Measurements from ENCODE around the gene BORCS8. TPM values are rescaled to one million over a fixed set of nuclear protein-coding genes. Genes with fewer than 3 reads are reported as not detected.
"Not testable (repeated sequence)": the region's sequence is repeated elsewhere in the genome, so short reads cannot be mapped to it uniquely, and the experiment has no call there.

BORCS8 gene
- total RNA-seq, 2 experiments from 2014 or later: 19.5 to 25.3 TPM

DNA sequence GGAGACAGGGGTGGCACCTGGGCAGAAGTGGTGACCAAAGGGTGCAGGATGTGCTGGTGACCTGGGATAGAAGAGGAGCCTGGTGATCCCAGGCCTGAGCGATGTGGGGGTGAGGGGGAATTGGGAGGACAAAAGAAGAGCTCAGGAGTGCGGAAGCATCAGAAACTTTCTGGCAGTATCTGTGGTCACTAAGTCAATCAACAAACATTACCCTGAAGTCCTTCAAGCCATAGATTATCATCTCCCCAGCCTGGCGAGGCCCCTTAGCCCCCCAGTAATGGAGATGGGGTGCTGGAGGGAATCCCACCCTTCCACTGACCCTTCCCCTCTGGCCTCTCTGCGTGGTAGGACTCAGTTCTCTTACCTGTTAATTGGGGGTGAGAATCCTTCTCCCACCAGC lies 32.4 kb downstream of the BORCS8 start:
- peaks cover 12% of the 10 kb centered on the region for H3K36me3 Mint-ChIP-seq (ENCODE audit: low read depth)
- POLR2A ChIA-PET: no interaction called here

DNA sequence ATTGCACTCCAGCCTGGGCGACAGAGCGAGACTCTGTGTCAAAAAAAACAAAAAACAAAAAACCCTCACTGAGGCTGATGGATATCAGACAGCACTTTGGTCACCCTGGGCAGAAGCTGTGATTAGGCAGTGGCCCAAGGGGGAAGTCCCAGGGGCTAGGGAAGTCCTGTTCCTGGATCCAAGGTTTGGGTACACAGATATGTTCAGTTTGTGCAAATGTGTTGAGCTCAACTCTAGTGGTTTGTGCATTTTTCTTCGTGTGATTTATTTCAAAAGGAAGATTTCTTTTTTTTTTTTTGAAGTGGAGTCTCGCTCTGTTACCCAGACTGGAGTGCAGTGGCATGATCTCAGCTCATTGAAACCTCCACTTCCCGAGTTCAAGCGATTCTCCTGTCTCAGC lies 34.1 kb downstream of the BORCS8 start:
- CTCF ChIA-PET: interaction anchor here (0.6 to 1.1 kb wide), 3 partner anchors 19 to 68 kb away, joined by 3 to 4 read pairs (median 3); no protein-coding TSS in a partner anchor
- Mint-ChIP-seq H3K36me3 (ENCODE audit: low read depth) (peaks cover 12% of the 10 kb centered on the region), H3K9me3 (ENCODE audit: low read depth) (no peaks in the 10 kb centered on the region), H3K4me3 (no peak overlapping the region), H3K27me3 (no peaks in the 10 kb centered on the region), H3K27ac (no peak overlapping the region), H3K4me1 (no peaks in the 10 kb centered on the region)
- no peak for DNase-seq
- intact Hi-C loops (cut with DNase I, micrococcal nuclease): no loop called here
- POLR2A ChIA-PET: no interaction called here
- ATAC-seq: no peak

More for the DNA sequence above, 32.4 kb downstream of the BORCS8 start:
- DNase-seq: no peak
- no peaks in the 10 kb centered on the region for H3K27me3 Mint-ChIP-seq
- H3K9me3 Mint-ChIP-seq (ENCODE audit: low read depth): no peaks in the 10 kb centered on the region
- intact Hi-C loops (cut with DNase I, micrococcal nuclease): no loop called here
- CTCF ChIA-PET: interaction anchor here (0.6 to 1.9 kb wide), 2 partner anchors 15 to 60 kb away, joined by 5 to 7 read pairs; no protein-coding TSS in a partner anchor
- H3K27ac Mint-ChIP-seq: no peak overlapping the region
- no peak overlapping the region for H3K4me3 Mint-ChIP-seq
- no peaks in the 10 kb centered on the region for H3K4me1 Mint-ChIP-seq
- ATAC-seq: no peak

DNA sequence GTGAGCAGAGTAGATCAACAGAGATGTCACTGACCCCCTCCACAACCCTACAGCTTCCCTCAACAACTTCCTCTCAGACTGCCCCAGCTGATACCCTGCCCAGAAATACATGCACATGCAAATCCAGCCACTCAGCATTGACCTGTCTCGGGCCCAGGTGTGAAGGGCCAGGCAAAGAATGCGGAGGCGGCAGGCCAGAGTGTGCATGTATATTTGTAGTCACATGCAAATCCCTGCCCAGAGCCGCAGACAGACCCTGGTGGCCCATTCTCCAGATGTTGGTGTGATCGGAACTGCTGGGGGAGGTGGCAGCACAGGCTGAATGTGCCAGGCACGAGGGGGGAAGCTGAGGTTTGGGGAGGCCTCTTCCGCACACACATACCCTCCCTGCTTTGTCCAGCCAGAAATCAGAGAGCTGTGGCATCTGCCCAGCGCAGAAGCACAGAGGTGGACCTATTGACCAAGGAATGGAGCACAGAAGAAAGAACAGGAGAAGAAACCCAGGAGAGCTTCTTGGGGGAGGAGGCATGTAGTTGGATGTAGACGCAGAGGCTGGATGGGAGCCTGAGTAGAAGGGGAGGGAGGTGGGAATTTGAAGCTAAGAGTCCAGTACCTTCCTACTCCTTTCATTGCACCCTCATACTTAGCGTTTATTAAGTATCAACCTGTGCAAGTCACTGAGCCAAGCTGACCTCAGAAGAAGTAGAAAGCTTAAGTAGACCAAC lies 36.3 kb downstream of the BORCS8 start:
- Mint-ChIP-seq H3K9me3 (ENCODE audit: low read depth) (no peaks in the 10 kb centered on the region), H3K36me3 (ENCODE audit: low read depth) (peaks cover 12% of the 10 kb centered on the region), H3K4me3 (no peak overlapping the region), H3K27ac (no peak overlapping the region), H3K27me3 (no peaks in the 10 kb centered on the region), H3K4me1 (no peaks in the 10 kb centered on the region)
- ChIA-PET CTCF (interaction anchor here (0.8 to 1.9 kb wide), 5 partner anchors 10 to 23 kb away, joined by 3 to 9 read pairs (median 5); partner anchors contain the start of gene MEF2B), POLR2A (no interaction called here)
- DNase-seq (no peak), ATAC-seq (no peak)
- intact Hi-C loops (cut with DNase I, micrococcal nuclease): no loop called here

DNA sequence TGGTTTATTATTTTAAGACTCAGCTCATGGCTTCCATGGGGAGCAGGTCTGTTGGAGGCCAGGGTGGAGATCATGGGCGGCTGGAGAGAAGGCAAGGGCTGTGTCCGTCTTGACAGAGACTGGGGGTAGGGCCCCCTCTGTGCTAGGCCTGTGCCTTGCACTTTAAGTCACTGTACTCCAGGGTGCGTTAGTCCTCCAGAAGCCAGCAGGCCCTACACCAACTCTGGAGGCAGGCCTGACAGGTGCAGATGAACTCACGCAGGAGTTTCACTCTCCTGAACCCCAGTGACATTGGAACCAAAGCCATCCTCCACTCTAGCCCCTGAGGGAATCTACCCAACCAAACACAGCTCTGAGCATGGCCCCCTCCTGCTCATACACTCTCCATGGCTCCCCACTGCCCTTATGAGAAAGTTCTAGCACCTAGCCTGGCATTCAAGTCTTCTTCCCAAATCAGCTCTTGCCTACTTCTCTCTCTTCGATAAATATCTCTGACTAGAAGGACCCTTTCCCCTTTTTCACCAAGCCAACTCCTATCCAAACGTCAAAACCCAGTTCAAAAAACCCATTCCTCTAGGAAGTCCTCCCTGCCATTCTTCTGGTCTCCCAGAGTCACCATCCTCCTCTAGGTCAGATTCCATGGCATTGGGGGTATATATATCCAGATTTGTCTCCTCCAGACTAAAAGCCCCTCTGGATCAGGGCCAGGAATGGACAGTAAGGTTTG lies 37.0 kb downstream of the BORCS8 start:
- intact Hi-C loops (cut with DNase I, micrococcal nuclease): no loop called here
- DNase-seq (no peak), ATAC-seq (no peak)
- Mint-ChIP-seq H3K27me3 (no peaks in the 10 kb centered on the region), H3K4me3 (no peak overlapping the region), H3K36me3 (ENCODE audit: low read depth) (peaks cover 12% of the 10 kb centered on the region), H3K9me3 (ENCODE audit: low read depth) (no peaks in the 10 kb centered on the region), H3K4me1 (no peaks in the 10 kb centered on the region), H3K27ac (no peak overlapping the region)
- CTCF ChIA-PET: interaction anchor here (0.6 to 1.4 kb wide), 2 partner anchors 21 to 40 kb away, joined by 3 to 5 read pairs; no protein-coding TSS in a partner anchor
- POLR2A ChIA-PET: no interaction called here

DNA sequence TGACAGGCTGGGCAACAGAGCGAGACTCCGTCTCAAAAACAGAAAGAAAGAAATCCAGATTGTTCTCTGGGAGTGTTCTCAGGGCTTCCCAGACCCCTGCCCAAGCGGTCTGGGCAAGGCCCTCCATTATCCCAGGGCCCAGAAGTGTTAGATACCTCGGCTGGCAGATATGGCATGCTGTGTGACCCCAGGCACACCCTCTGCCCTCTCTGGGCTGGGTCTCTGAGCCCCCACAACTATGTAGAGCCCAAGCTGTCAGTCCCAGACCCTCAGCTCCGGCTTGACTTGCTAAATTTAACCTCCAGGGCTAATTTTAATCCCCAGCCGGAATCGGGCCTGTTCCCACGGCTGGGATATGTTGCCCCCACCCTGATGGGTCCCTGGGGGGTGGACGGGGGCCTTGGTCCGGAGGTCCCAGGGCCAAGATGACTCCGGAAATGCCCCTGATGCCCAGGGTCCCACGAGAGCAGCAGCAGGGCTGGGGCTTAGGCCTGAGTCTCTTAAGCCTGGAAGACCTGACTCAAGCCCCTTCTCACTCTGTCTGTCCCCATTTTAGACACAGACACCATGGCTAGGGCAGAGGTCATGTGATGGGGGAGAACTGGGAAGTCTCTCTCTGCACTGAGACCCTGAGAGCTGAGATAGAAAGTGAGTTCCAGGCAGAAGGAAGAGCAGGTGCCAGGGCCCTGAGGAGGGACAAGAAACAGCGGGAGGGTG lies 39.1 kb downstream of the BORCS8 start:
- no peaks in the 10 kb centered on the region for H3K27me3 Mint-ChIP-seq
- H3K4me3 Mint-ChIP-seq: no peak overlapping the region
- H3K9me3 Mint-ChIP-seq (ENCODE audit: low read depth): no peaks in the 10 kb centered on the region
- intact Hi-C loops (cut with DNase I, micrococcal nuclease): no loop called here
- no peak overlapping the region for H3K27ac Mint-ChIP-seq
- CTCF ChIA-PET: interaction anchor here (1.2 kb wide), 1 partner anchor 12 kb away, joined by 5 read pairs; no protein-coding TSS in a partner anchor
- H3K36me3 Mint-ChIP-seq (ENCODE audit: low read depth): peaks cover 13% of the 10 kb centered on the region
- no peaks in the 10 kb centered on the region for H3K4me1 Mint-ChIP-seq
- ATAC-seq (no peak), DNase-seq (no peak)
- POLR2A ChIA-PET: interaction anchor here (0.6 kb wide), 1 partner anchor 225 kb away, joined by 3 read pairs; no protein-coding TSS in a partner anchor

DNA sequence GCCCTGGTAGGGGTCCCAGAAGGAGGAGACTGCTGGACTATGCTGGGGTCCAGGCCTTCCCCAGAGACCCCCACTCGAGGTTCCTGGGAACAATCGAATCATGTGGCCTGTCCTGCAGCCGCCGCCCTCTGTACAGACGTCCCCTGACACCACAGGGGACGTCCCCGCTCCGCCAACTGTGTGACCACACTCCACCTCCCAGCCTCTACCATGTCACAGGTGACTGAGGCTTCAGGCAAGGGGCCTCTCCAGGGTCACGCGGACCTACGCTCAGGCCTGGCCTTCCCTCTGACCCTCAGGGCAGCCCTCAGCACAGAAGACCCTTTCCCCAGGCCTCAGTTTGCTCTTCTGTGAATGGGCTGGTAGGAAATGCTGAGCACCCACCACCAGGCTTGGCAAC lies 40.5 kb downstream of the BORCS8 start:
- Mint-ChIP-seq H3K4me1 (no peaks in the 10 kb centered on the region), H3K27ac (no peak overlapping the region), H3K36me3 (ENCODE audit: low read depth) (peaks cover 11% of the 10 kb centered on the region), H3K27me3 (no peaks in the 10 kb centered on the region), H3K9me3 (ENCODE audit: low read depth) (no peaks in the 10 kb centered on the region), H3K4me3 (no peak overlapping the region)
- CTCF ChIA-PET: interaction anchor here (0.7 kb wide), 1 partner anchor 52 kb away, joined by 3 read pairs; no protein-coding TSS in a partner anchor
- intact Hi-C loops (cut with DNase I, micrococcal nuclease): no loop called here
- POLR2A ChIA-PET: no interaction called here
- DNase-seq: no peak
- no peak for ATAC-seq

DNA sequence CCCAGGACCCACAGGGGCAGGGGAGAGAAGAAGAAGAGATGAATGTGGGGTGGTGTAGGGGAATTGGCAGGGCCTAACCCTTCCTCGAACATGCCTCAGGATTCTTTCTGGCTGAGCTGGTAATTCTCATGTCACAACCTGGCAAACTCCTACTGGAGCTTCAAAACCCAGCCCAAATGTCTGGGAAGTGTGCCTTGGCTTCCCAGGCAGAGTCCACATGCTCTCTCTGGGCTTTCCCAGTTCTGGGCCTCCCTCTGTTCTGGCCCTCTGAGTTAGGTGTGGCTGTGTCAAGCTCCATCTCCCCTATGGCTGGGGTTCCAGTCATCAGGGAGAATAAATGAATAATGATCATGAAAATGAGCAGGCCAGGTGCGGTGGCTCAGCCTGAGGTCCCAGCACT lies 42.5 kb downstream of the BORCS8 start:
- no peaks in the 10 kb centered on the region for H3K27me3 Mint-ChIP-seq
- POLR2A ChIA-PET: no interaction called here
- peaks cover 5% of the 10 kb centered on the region for H3K36me3 Mint-ChIP-seq (ENCODE audit: low read depth)
- ATAC-seq: no peak
- H3K9me3 Mint-ChIP-seq (ENCODE audit: low read depth): no peaks in the 10 kb centered on the region
- CTCF ChIA-PET: interaction anchor here (0.8 to 1.2 kb wide), 2 partner anchors 14 to 44 kb away, joined by 3 read pairs; no protein-coding TSS in a partner anchor
- H3K4me3 Mint-ChIP-seq: no peak overlapping the region
- no peak for DNase-seq
- no peaks in the 10 kb centered on the region for H3K4me1 Mint-ChIP-seq
- intact Hi-C loops (cut with DNase I, micrococcal nuclease): no loop called here
- no peak overlapping the region for H3K27ac Mint-ChIP-seq

DNA sequence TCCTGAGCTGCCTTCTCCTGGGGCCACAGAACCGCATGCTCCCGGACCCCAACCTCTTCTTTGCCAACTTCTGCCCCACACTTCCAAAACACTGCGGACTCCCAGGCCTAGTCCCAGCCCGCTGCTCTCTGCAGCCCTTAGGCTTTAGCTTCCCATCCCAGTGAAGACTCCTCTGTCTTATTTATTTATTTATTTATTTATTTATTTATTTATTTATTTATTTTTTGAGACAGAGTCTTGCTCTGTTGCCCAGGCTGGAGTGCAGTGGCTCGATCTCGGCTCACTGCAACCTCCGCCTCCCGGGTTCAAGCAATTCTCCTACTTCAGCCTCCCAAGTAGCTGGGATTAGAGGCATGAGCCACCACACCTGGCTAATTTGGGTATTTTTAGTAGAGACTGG lies 43.4 kb downstream of the BORCS8 start:
- H3K4me1 Mint-ChIP-seq; DNase-seq; H3K36me3 Mint-ChIP-seq (ENCODE audit: low read depth); intact Hi-C loops (cut with DNase I, micrococcal nuclease); POLR2A ChIA-PET; ATAC-seq; H3K9me3 Mint-ChIP-seq (ENCODE audit: low read depth); H3K4me3 Mint-ChIP-seq; H3K27me3 Mint-ChIP-seq; H3K27ac Mint-ChIP-seq: not testable (repeated sequence)
- CTCF ChIA-PET: interaction anchor here (1.0 to 3.2 kb wide), 4 partner anchors 8 to 76 kb away, joined by 3 to 11 read pairs (median 3); no protein-coding TSS in a partner anchor

DNA sequence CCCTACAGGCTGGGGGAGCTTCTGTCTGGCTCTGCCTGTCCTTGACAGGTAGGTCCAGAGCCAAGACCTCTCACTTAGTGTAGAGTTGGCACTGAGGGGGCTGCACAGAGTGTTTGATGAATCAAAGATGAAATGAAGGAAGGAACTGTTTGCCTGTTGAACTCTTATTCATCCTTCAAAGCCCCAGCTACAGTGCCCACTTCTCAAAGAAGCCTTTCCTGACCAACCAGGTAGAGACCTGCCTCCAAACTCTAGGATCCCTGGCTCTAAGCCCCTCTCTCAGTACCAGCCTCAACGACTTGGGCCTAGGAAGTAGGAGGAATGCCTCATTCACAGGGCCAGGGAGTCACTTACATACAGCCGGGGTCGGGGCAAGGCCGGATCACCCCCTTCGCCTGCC lies 44.6 kb downstream of the BORCS8 start:
- DNase-seq (no peak), ATAC-seq (no peak)
- ChIA-PET CTCF (interaction anchor here (0.6 to 3.2 kb wide), 6 partner anchors 9 to 343 kb away, joined by 3 to 12 read pairs (median 4); no protein-coding TSS in a partner anchor), POLR2A (no interaction called here)
- intact Hi-C loops (cut with DNase I, micrococcal nuclease): no loop called here
- no peaks in the 10 kb centered on the region for H3K27me3 Mint-ChIP-seq
- H3K27ac Mint-ChIP-seq: no peak overlapping the region
- H3K36me3 Mint-ChIP-seq (ENCODE audit: low read depth): peaks cover 5% of the 10 kb centered on the region
- H3K4me3 Mint-ChIP-seq: no peak overlapping the region
- no peaks in the 10 kb centered on the region for H3K4me1 Mint-ChIP-seq
- no peaks in the 10 kb centered on the region for H3K9me3 Mint-ChIP-seq (ENCODE audit: low read depth)

DNA sequence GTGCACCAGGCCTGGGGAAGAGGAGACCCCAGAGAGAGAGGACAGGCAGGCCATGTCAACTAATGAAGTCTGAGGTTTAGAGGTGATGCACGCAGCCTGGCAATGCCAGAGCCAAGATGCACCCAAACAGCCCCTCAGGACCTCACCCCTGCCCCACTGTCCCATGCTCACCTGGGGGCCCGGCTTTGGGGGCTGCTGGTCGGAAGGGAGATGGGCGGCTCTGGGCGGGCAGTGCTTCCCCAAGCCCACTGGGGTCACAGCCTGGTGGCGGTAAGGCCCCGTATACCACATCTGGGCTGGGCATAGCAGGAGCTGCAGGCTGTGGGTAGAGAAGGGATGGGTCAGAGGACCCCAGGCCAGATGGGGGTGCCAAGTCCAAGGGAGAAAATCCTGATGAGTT lies 45.1 kb downstream of the BORCS8 start:
- ATAC-seq: no peak

More for the DNA sequence above, 45.1 kb downstream of the BORCS8 start:
- intact Hi-C loops (cut with DNase I, micrococcal nuclease): loop anchor here (1.0 kb wide), 4 partner anchors 28 to 343 kb away; no protein-coding TSS in a partner anchor
- no peaks in the 10 kb centered on the region for H3K9me3 Mint-ChIP-seq (ENCODE audit: low read depth)
- H3K4me3 Mint-ChIP-seq: no peak overlapping the region
- peaks cover 5% of the 10 kb centered on the region for H3K36me3 Mint-ChIP-seq (ENCODE audit: low read depth)
- CTCF ChIA-PET: interaction anchor here (1.0 to 3.2 kb wide), 5 partner anchors 28 to 343 kb away, joined by 3 to 12 read pairs (median 4); no protein-coding TSS in a partner anchor
- no peaks in the 10 kb centered on the region for H3K27me3 Mint-ChIP-seq
- H3K27ac Mint-ChIP-seq: no peak overlapping the region
- no peaks in the 10 kb centered on the region for H3K4me1 Mint-ChIP-seq
- POLR2A ChIA-PET: no interaction called here
- DNase-seq: no peak
